Aorta (tissue), 5 donors: ENCODE measurements around the gene EYA4. TPM values are rescaled to one million over a fixed set of nuclear protein-coding genes. Genes with fewer than 3 reads are reported as not detected.

Experiments
- ATAC-seq: fragments of 200-7000 bp; cut with Tn5 transposase; one replicate; pipeline ENCODE4 v1.9.1; 2022; ENCODE audit warnings: moderate library complexity; ENCODE audit not compliant: low FRiP score
- DNase-seq, 2 donors: peaks; one replicate each; pipeline ENCODE4 v3.0.0-alpha.2; 2020
- H3K27ac ChIP-seq, 2 donors: one replicate each; pipeline ENCODE4 v1.5.1; 2013; ENCODE audit warnings: low read length in 2 of 2, mild to moderate bottlenecking in 2 of 2, moderate library complexity in 2 of 2, control low read depth in 1 of 2, inconsistent platforms in 1 of 2, low read depth in 1 of 2
- H3K27me3 ChIP-seq, 2 donors: one replicate each; pipeline ENCODE4 v1.6.1; 2013; ENCODE audit warnings: control low read depth in 1 of 2, low read length in 1 of 2, mild to moderate bottlenecking in 1 of 2, moderate library complexity in 1 of 2; ENCODE audit not compliant: insufficient read depth in 2 of 2, control insufficient read depth in 1 of 2
- H3K36me3 ChIP-seq, 2 donors: one replicate each; pipeline ENCODE4 v1.6.1; 2013; ENCODE audit warnings: control low read depth in 1 of 2, low read length in 1 of 2, mild to moderate bottlenecking in 1 of 2; ENCODE audit not compliant: insufficient read depth in 2 of 2, control insufficient read depth in 1 of 2
- H3K4me1 ChIP-seq, 2 donors: one replicate each; pipeline ENCODE4 v1.6.1; 2013; ENCODE audit warnings: low read length in 2 of 2, control low read depth in 1 of 2, mild to moderate bottlenecking in 1 of 2, moderate library complexity in 1 of 2; ENCODE audit not compliant: insufficient read depth in 2 of 2, control insufficient read depth in 1 of 2
- H3K4me3 ChIP-seq, 2 donors: one replicate each; pipeline ENCODE4 v1.5.1; 2013; ENCODE audit warnings: low read length in 2 of 2, control low read depth in 1 of 2, mild to moderate bottlenecking in 1 of 2
- H3K9me3 ChIP-seq: one replicate; pipeline ENCODE4 v1.6.1; 2013; ENCODE audit warnings: mild to moderate bottlenecking, low read length; ENCODE audit not compliant: control insufficient read depth
- WGBS, 2 donors: extraction: QIAGEN DNeasy Blood & Tissue Kit; methylation state at CpG; one replicate each; pipeline ENCODE4 v1.1.7; 2013; 5-methylcytosine and 5-hydroxymethylcytosine counted together
- intact Hi-C, 2 donors: fragments of 100-400 bp; cut with DNase I; formaldehyde crosslinking; loops; one replicate each; pipeline versions ENCODE4 v1.14.2 to v1.15.0; 2022
- polyA plus RNA-seq, 2 donors: library from polyadenylated mRNA; stranded (reverse); fragments of 200-250 nt; gene quantifications; one replicate each; pipeline ENCODE4 v1.2.3, GENCODE V29; 2013
- total RNA-seq, 2 donors: library from RNA; stranded (reverse); fragmentation: NEBNext Ultra II Directional; extraction: Animal tissue kit (Norgen Biotek cat#: 25700); gene quantifications; one replicate each; pipeline ENCODE4 v1.2.1, GENCODE V29; 2021
- donor health status: healthy with polysubstance abuse.
- donor health status: Bipolar disorder and iron deficiency.
- donor health status: DM: no; HTN: no; CAD: no.
- donor health status: DM: no; HTN: no; CAD: no.
- donor health status: DM: yes; HTN: yes; CAD: no.

The EYA4 gene
- total and polyA plus RNA-seq, 4 donors: 1.7 to 4.4 TPM; not detected in 2

- no peak for ATAC-seq
- intact Hi-C loops: loop anchor here (10.0 kb wide), 2 partner anchors 51 to 591 kb away; no protein-coding TSS in a partner anchor
Observed at GRCh38 chr6:133555685-133556084, 314.5 kb downstream of the EYA4 start.

DNA sequence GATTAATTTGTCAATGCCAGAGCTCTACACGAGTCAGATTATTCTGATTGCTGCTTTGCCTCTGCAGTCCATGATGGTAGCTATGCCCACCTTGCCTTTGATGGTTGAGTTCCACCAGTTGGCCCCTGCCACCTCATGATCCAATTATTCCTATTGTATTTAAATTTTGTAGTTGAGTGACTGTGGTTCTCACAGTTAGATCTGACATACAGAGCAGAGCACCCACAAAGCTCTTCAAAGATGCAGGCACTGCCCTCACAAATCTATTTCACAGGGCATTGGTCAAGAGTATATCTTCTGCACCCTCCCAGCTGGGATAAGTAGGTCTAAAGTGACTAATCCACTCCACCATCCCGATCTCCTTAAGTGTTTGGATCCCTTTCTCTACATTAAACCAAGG, 318.8 kb downstream of the EYA4 start:
- DNase-seq (no peak), ATAC-seq (no peak)
- peaks cover 1% of the 10 kb centered on the region for H3K9me3 ChIP-seq
- H3K4me3 ChIP-seq: no peak overlapping the region
- H3K27ac ChIP-seq: no peak overlapping the region
- no peaks in the 10 kb centered on the region for H3K36me3 ChIP-seq
- intact Hi-C loops: loop anchor here (10.0 kb wide), 3 partner anchors 55 to 595 kb away; no protein-coding TSS in a partner anchor
- H3K4me1 ChIP-seq: no peaks in the 10 kb centered on the region
- WGBS, 2 donors: 82 to 89% methylated on average over 2 of the region's 2 CpGs
- no peaks in the 10 kb centered on the region for H3K27me3 ChIP-seq

More at GRCh38 chr6:133555685-133556084, 314.5 kb downstream of the EYA4 start:
- H3K36me3 ChIP-seq: no peaks in the 10 kb centered on the region
- H3K4me1 ChIP-seq: peaks cover 2 to 3% of the 10 kb centered on the region in 2 donors
- H3K4me3 ChIP-seq: no peak overlapping the region
- H3K9me3 ChIP-seq: peaks cover 1% of the 10 kb centered on the region
- DNase-seq: no peak
- no peaks in the 10 kb centered on the region for H3K27me3 ChIP-seq
- no peak overlapping the region for H3K27ac ChIP-seq
- WGBS, 2 donors: 71 to 72% methylated on average over 2 of the region's 2 CpGs

- intact Hi-C loops: loop anchor here (2.0 to 10.0 kb wide), 4 partner anchors 270 to 530 kb away; no protein-coding TSS in a partner anchor
- WGBS, 2 donors: 80 to 82% methylated on average over 6 of the region's 6 CpGs
- no peaks in the 10 kb centered on the region for H3K27me3 ChIP-seq
Observed at GRCh38 chr6:133567636-133568035, 326.5 kb downstream of the EYA4 start.

DNA sequence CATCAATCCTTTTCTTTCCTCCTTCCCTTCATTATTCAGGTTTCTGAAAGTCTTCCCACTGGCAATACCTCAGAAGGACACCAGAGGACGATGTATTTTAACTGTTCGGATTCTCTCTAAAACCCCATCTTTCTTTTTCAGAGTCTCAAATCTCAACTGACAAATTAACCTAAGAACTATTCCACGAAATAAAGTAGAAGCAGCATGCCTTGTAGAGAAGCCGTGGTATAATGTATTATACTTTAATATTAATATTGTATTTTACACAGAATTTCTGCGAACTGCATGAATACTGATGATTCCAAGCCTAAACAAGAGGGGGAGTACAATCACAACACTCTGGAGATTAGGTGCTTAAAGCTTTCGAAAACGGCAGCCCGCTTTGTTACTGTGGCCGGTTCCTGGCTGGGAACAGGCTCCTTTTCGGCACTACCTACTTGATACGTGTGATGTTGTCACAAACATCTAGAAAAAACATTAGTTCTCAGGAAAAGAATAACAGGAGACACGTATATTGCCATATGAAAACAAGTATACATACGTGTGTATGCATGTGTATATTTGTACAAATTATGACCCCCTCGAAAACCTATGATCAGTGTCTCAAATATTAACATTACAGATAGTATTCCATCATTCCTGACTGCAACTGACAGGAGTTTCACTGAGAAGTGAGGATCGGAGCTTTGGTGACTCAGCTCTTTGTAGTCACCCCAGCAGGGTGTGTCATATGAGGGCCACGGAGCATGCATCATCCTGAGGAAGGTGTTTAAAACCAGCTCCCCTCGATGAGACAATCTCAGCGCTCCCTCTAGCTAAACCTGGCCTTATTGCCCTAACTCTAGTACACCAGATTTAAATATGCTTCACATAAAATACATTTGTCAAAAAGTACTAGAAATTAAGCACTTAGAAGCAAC, 328.1 kb downstream of the EYA4 start:
- Histone ChIP-seq H3K4me1 (no peaks in the 10 kb centered on the region), H3K9me3 (no peaks in the 10 kb centered on the region), H3K36me3 (no peaks in the 10 kb centered on the region), H3K27me3 (no peaks in the 10 kb centered on the region), H3K4me3 (peak overlapping the region; percentile 37 to 94), H3K27ac (no peak overlapping the region)
- intact Hi-C loops: loop anchor here (2.0 to 10.0 kb wide), 4 partner anchors 268 to 528 kb away; no protein-coding TSS in a partner anchor
- ATAC-seq (peak; percentile 88), DNase-seq (no peak)
- WGBS, 2 donors: 7 to 9% methylated on average over 18 of the region's 18 CpGs

More at GRCh38 chr6:133567636-133568035, 326.5 kb downstream of the EYA4 start:
- no peaks in the 10 kb centered on the region for H3K4me1 ChIP-seq
- no peak for DNase-seq
- ATAC-seq: no peak
- H3K4me3 ChIP-seq: no peak overlapping the region
- no peaks in the 10 kb centered on the region for H3K9me3 ChIP-seq
- no peaks in the 10 kb centered on the region for H3K36me3 ChIP-seq
- H3K27ac ChIP-seq: no peak overlapping the region

DNA sequence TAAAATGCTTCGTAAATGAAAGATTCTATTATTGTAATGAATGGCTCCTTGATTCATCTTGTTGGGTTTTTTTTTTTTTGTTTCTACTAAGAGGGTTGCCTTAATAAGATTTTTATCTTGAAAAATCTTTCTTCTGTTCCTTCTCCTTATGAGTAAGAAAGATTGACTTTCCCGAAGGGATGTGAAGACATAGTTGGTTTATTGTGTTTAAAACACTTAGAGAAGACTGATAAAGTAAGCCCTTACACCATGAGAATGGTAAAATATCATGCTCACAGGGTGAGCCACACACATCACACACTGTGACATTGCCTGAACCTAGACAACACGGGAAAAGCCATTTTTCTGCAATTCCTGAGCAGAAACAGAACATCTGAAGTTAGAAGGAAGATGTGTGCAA, 330.5 kb downstream of the EYA4 start:
- Histone ChIP-seq H3K9me3 (no peaks in the 10 kb centered on the region), H3K4me1 (no peaks in the 10 kb centered on the region), H3K27ac (no peak overlapping the region), H3K27me3 (no peaks in the 10 kb centered on the region), H3K36me3 (no peaks in the 10 kb centered on the region), H3K4me3 (no peak overlapping the region)
- DNase-seq (no peak), ATAC-seq (no peak)
- intact Hi-C loops: no loop called here
- 91 to 92% methylated on average over 3 of the region's 3 CpGs for WGBS, 2 donors

GRCh38 chr6:133577851-133578250, 336.7 kb downstream of the EYA4 start:
- Histone ChIP-seq H3K9me3 (no peaks in the 10 kb centered on the region), H3K27me3 (no peaks in the 10 kb centered on the region), H3K4me1 (no peaks in the 10 kb centered on the region), H3K36me3 (no peaks in the 10 kb centered on the region), H3K27ac (no peak overlapping the region), H3K4me3 (no peak overlapping the region)
- DNase-seq: no peak
- 0 to 78% methylated on average over 1 of the region's 1 CpG for WGBS, 2 donors
- ATAC-seq: no peak
- intact Hi-C loops: no loop called here
